Skin of body (tissue), 2 donors: Measurements from ENCODE around the gene COX14. TPM values are rescaled to one million over a fixed set of nuclear protein-coding genes. Genes with fewer than 3 reads are reported as not detected.

Experiments
- DNase-seq: peaks from one replicate; lab custom pipeline; 2025; lab: John Stamatoyannopoulos, UW
- total RNA-seq: library from RNA; depleted of rRNA; stranded (reverse); fragments of >200 nt; gene quantifications from one replicate; pipeline ENCODE4 v1.2.3, GENCODE V29; 2014

The COX14 gene
- total RNA-seq, 1 donor from 2014 or later = 34.8 TPM

GRCh38 chr12:50084775-50085614 lies 27.0 kb upstream of the COX14 start, which contains the start of gene SMARCD1:
SMARCD1 (plus strand) TSS chr12:50085342; CDS start chr12:50085370, 28 bp downstream.
- peak; percentile 87 for DNase-seq

GRCh38 chr12:50085615-50086072 lies 26.4 kb upstream of the COX14 start:
- DNase-seq = no peak

- DNase-seq = no peak
Measured at GRCh38 chr12:50086148-50086547, 25.9 kb upstream of the COX14 start.

- DNase-seq = no peak
Measured at GRCh38 chr12:50087151-50087550, 24.9 kb upstream of the COX14 start.

- DNase-seq = no peak
Measured at GRCh38 chr12:50087995-50088394, 24.0 kb upstream of the COX14 start.

GRCh38 chr12:50088577-50089335 lies 23.3 kb upstream of the COX14 start:
- DNase-seq = no peak

GRCh38 chr12:50089730-50090129 lies 22.3 kb upstream of the COX14 start:
- no peak for DNase-seq

GRCh38 chr12:50090391-50090790 lies 21.6 kb upstream of the COX14 start:
- no peak for DNase-seq

- DNase-seq = no peak
Measured at GRCh38 chr12:50097952-50098351, 14.1 kb upstream of the COX14 start.

GRCh38 chr12:50099302-50100008 lies 12.6 kb upstream of the COX14 start:
- no peak for DNase-seq

GRCh38 chr12:50100561-50100960 lies 11.5 kb upstream of the COX14 start:
- no peak for DNase-seq

- peak; percentile 12 for DNase-seq
Measured at GRCh38 chr12:50101663-50102062, 10.4 kb upstream of the COX14 start.

- DNase-seq = no peak
Measured at GRCh38 chr12:50102131-50102531, 9.9 kb upstream of the COX14 start.

- no peak for DNase-seq
Measured at GRCh38 chr12:50102646-50103309, 9.3 kb upstream of the COX14 start.

- DNase-seq = no peak
Measured at GRCh38 chr12:50103351-50103750, 8.7 kb upstream of the COX14 start.

GRCh38 chr12:50103767-50104321 lies 8.2 kb upstream of the COX14 start, which contains the start of gene GPD1:
GPD1 (plus strand) TSS chr12:50104008; CDS start chr12:50104051, 43 bp downstream.
- no peak for DNase-seq

GRCh38 chr12:50104417-50105366 lies 7.3 kb upstream of the COX14 start:
- no peak for DNase-seq

- no peak for DNase-seq
Measured at GRCh38 chr12:50105913-50106450, 6.1 kb upstream of the COX14 start.

GRCh38 chr12:50106907-50107306 lies 5.1 kb upstream of the COX14 start:
- no peak for DNase-seq
